HCT116 (cell line): ENCODE results near the gene TARS2. TPM values are rescaled to one million over a fixed set of nuclear protein-coding genes. Genes with fewer than 3 reads are reported as not detected.

Source experiments
- ATAC-seq: fragments of 200-7000 bp; cut with Tn5 transposase; 2 replicates; pipeline ENCODE4 v1.9.1; 2020; ENCODE audit warnings: mild to moderate bottlenecking, moderate library complexity
- BruUV-seq: library from RNA; stranded (reverse); fragments of 400-500 nt; replicated peaks from 2 replicates; lab custom pipeline; 2021; lab: Mats Ljungman, UMichigan
- CTCF ChIA-PET: fragments of 300-600 bp; sonication (Branson Sonifier 250); formaldehyde crosslinking; loops from one replicate; lab custom pipeline; 2021; ENCODE audit warnings: antibody characterized with exemption; lab: Charles Lee
- POLR2A ChIA-PET: fragments of 300-600, 350-600 bp; sonication (Branson Sonifier 250); formaldehyde crosslinking; loops from one replicate; lab custom pipeline; 2021; ENCODE audit warnings: antibody characterized with exemption; lab: Charles Lee
- RAD21 ChIA-PET, 2 experiments: fragments of 300-600 bp; sonication (Branson Sonifier 250); formaldehyde crosslinking; loops; one replicate each; lab custom pipeline; 2023; ENCODE audit warnings: low total read pairs in 2 of 2; ENCODE audit not compliant: uncharacterized antibody in 2 of 2, unreplicated experiment in 2 of 2, low non-redundant PET in 1 of 2; lab: Charles Lee
- DNase-seq: peaks from one replicate; pipeline ENCODE4 v3.0.0-alpha.2; 2010; ENCODE audit warnings: low read depth, low spot score
- H2AFZ ChIP-seq: fragments of 200-600 bp; shearing (Covaris generic), sonication (generic); 2 replicates; pipeline ENCODE4 v1.6.1; 2017; ENCODE audit warnings: low read depth, mixed run types, mixed read lengths, antibody characterized with exemption, low read length; ENCODE audit not compliant: poor library complexity, severe bottlenecking
- H3K27ac ChIP-seq: 2 replicates; pipeline ENCODE4 v1.5.1; 2012; ENCODE audit warnings: low read depth, low read length
- H3K27me3 ChIP-seq: fragments of 200-600 bp; sonication (generic); 2 replicates; pipeline ENCODE4 v1.6.1; 2016; ENCODE audit warnings: mixed run types, low read length, mixed read lengths; ENCODE audit not compliant: insufficient read depth
- H3K36me3 ChIP-seq, 2 experiments: fragments of 200-500 bp in 1 of 2; fragments of 200-600 bp in 1 of 2; sonication (Bioruptor generic) in 1 of 2; sonication (generic) in 1 of 2; 2 replicates each; pipeline versions ENCODE4 v1.5.1 to v1.6.1; 2014 to 2016; ENCODE audit warnings: low read length in 2 of 2, inconsistent platforms in 1 of 2, mixed read lengths in 1 of 2, mixed run types in 1 of 2; ENCODE audit not compliant: insufficient read depth in 2 of 2, control insufficient read depth in 1 of 2
- H3K4me1 ChIP-seq, 2 experiments: fragments of 200-600 bp in 1 of 2; sonication (generic) in 1 of 2; 2 replicates each; pipeline versions ENCODE4 v1.5.1 to v1.6.1; 2012 to 2017; ENCODE audit warnings: low read length in 2 of 2, inconsistent platforms in 1 of 2, mild to moderate bottlenecking in 1 of 2, mixed read lengths in 1 of 2, mixed run types in 1 of 2, moderate library complexity in 1 of 2; ENCODE audit not compliant: insufficient read depth in 2 of 2, control insufficient read depth in 1 of 2
- H3K4me2 ChIP-seq: fragments of 200-600 bp; sonication (generic); 2 replicates; pipeline ENCODE4 v1.6.1; 2017; ENCODE audit warnings: mixed run types, low read length, mixed read lengths
- H3K4me3 ChIP-seq, 2 experiments: fragments of 200-600 bp in 1 of 2; sonication (generic) in 1 of 2; replicated peaks in 1 of 2; 2 replicates each; pipeline ENCODE4 v1.5.1; 2011 to 2016; ENCODE audit warnings: low read length in 2 of 2, control low read depth in 1 of 2, low read depth in 1 of 2, mild to moderate bottlenecking in 1 of 2, mixed read lengths in 1 of 2, mixed run types in 1 of 2
- H3K79me2 ChIP-seq: fragments of 200-600 bp; sonication (generic); 2 replicates; pipeline ENCODE4 v1.6.1; 2017; ENCODE audit warnings: mild to moderate bottlenecking, mixed run types, low read length, moderate library complexity, mixed read lengths; ENCODE audit not compliant: insufficient read depth
- H3K9ac ChIP-seq: fragments of 200-600 bp; sonication (generic); 2 replicates; pipeline ENCODE4 v1.6.1; 2016; ENCODE audit warnings: low read length, mixed read lengths
- H3K9me2 ChIP-seq: fragments of 200-600 bp; sonication (generic), shearing (Covaris generic); 2 replicates; pipeline ENCODE4 v1.6.1; 2017; ENCODE audit warnings: mixed run types, mild to moderate bottlenecking, moderate library complexity; ENCODE audit not compliant: insufficient read depth
- H3K9me3 ChIP-seq, 2 experiments: fragments of 200-500 bp in 1 of 2; fragments of 200-600 bp in 1 of 2; sonication (Bioruptor generic) in 1 of 2; sonication (generic) in 1 of 2; 2 replicates each; pipeline ENCODE4 v1.6.1; 2014 to 2017; ENCODE audit warnings: low read length in 2 of 2, mixed read lengths in 2 of 2, inconsistent platforms in 1 of 2, low read depth in 1 of 2, mild to moderate bottlenecking in 1 of 2, mixed run types in 1 of 2, moderate library complexity in 1 of 2; ENCODE audit not compliant: control insufficient read depth in 1 of 2, insufficient read depth in 1 of 2
- H4K20me1 ChIP-seq: fragments of 200-600 bp; sonication (generic), shearing (Covaris generic); 2 replicates; pipeline ENCODE4 v1.6.1; 2017; ENCODE audit warnings: mixed run types, mild to moderate bottlenecking, moderate library complexity; ENCODE audit not compliant: insufficient read depth
- ATF3 ChIP-seq: IDR thresholded peaks from 2 replicates; pipeline ENCODE4 v1.6.1; 2012
- CEBPB ChIP-seq: IDR thresholded peaks from 2 replicates; pipeline ENCODE4 v1.6.1; 2012; ENCODE audit warnings: low read depth
- CTCF ChIP-seq, 3 experiments: fragments of 200-600 bp in 1 of 3; sonication (generic) in 1 of 3; IDR thresholded peaks in 2 of 3; conservative IDR thresholded peaks in 1 of 3; 2 replicates each; pipeline ENCODE4 v1.5.1; 2012 to 2017; ENCODE audit warnings: low read depth in 2 of 3, low read length in 2 of 3, antibody characterized with exemption in 1 of 3, borderline replicate concordance in 1 of 3, control low read depth in 1 of 3, mild to moderate bottlenecking in 1 of 3, mixed read lengths in 1 of 3, mixed run types in 1 of 3, moderate library complexity in 1 of 3; ENCODE audit not compliant: insufficient read depth in 1 of 3
- EGR1 ChIP-seq: IDR thresholded peaks from 2 replicates; pipeline ENCODE4 v1.6.1; 2012; ENCODE audit warnings: low read depth
- EZH2phosphoT487 ChIP-seq: fragments of 200-600 bp; IDR thresholded peaks from 2 replicates; pipeline ENCODE4 v1.6.1; 2018; ENCODE audit warnings: antibody characterized with exemption, borderline replicate concordance
- POLR2A ChIP-seq: IDR thresholded peaks from 2 replicates; pipeline ENCODE4 v1.7.0; 2011; ENCODE audit warnings: borderline replicate concordance; ENCODE audit not compliant: insufficient read depth, insufficient read length; ENCODE audit errors: extremely low read depth
- RAD21 ChIP-seq: IDR thresholded peaks from 2 replicates; pipeline ENCODE4 v1.6.1; 2012; ENCODE audit warnings: low read depth, mild to moderate bottlenecking
- REST ChIP-seq: IDR thresholded peaks from 2 replicates; pipeline ENCODE4 v1.6.1; 2012; ENCODE audit warnings: low read depth
- SIN3A ChIP-seq: IDR thresholded peaks from 2 replicates; pipeline ENCODE4 v1.6.1; 2012; ENCODE audit warnings: low read depth
- SP1 ChIP-seq: IDR thresholded peaks from 2 replicates; pipeline ENCODE4 v1.6.1; 2012; ENCODE audit warnings: low read depth
- SRF ChIP-seq: IDR thresholded peaks from 2 replicates; pipeline ENCODE4 v1.6.1; 2012; ENCODE audit warnings: low read depth
- TCF7L2 ChIP-seq: IDR thresholded peaks from 2 replicates; pipeline ENCODE4 v1.7.0; 2011; ENCODE audit warnings: borderline replicate concordance, inconsistent platforms; ENCODE audit not compliant: insufficient read depth, insufficient read length; ENCODE audit errors: extremely low read depth
- ZBTB33 ChIP-seq: IDR thresholded peaks from 2 replicates; pipeline ENCODE4 v1.6.1; 2011; ENCODE audit warnings: mild to moderate bottlenecking, low read length, moderate library complexity; ENCODE audit not compliant: insufficient replicate concordance; ENCODE audit errors: extremely low read depth
- ZFX ChIP-seq: fragments of 450-650 bp; IDR thresholded peaks from 2 replicates; pipeline ENCODE4 v1.6.1; 2017
- ZNF274 ChIP-seq: fragments of 200-500 bp; sonication (Bioruptor generic); IDR thresholded peaks from 2 replicates; pipeline ENCODE4 v1.6.1; 2014; ENCODE audit warnings: mild to moderate bottlenecking, low read depth, low read length, inconsistent platforms
- intact Hi-C: fragments of 100-400 bp; cut with micrococcal nuclease; formaldehyde crosslinking; loops from 2 replicates; pipeline ENCODE4 v1.10.0; 2022
- total RNA-seq: library from RNA; stranded (reverse); gene quantifications from one replicate; pipeline ENCODE4 v1.2.1, GENCODE V29; 2021; ENCODE audit not compliant: unreplicated experiment
- TF ChIP-seq, protein P1 (sequence below): IDR thresholded peaks from 2 replicates; pipeline ENCODE4 v1.6.1; 2012

TARS2 gene
- total RNA-seq, 1 experiment from 2014 or later = 23.2 TPM

- TF ChIP-seq CEBPB (no peak), EZH2phosphoT487 (no peak)
These were observed 28.3 kb downstream of the TARS2 start, which contains the start of gene FALEC (continued) for GRCh38 chr1:150515328-150516049.

GRCh38 chr1:150516050-150516591 is 28.9 kb downstream of the TARS2 start:
- Histone ChIP-seq H3K27me3 (no peaks in the 10 kb centered on the region), H4K20me1 (no peaks in the 10 kb centered on the region), H3K36me3 (no peaks in the 10 kb centered on the region), H3K27ac (peak overlapping the region; percentile 56), H3K4me1 (peaks cover 10 to 23% of the 10 kb centered on the region in 2 experiments), H3K4me3 (peak overlapping the region; percentile 63 to 67), H3K9ac (peak overlapping the region; percentile 64), H2AFZ (no peak overlapping the region), H3K9me2 (no peaks in the 10 kb centered on the region), H3K4me2 (peak overlapping the region; percentile 87), H3K79me2 (no peaks in the 10 kb centered on the region), H3K9me3 (no peaks in the 10 kb centered on the region)
- ChIA-PET CTCF (interaction anchor here (0.6 to 2.3 kb wide), 5 partner anchors 16 to 479 kb away, joined by 3 to 19 read pairs (median 7); no protein-coding TSS in a partner anchor), POLR2A (interaction anchor here (1.1 to 1.8 kb wide), 3 partner anchors 12 to 17 kb away, joined by 4 to 5 read pairs (median 4); no protein-coding TSS in a partner anchor), RAD21 (no interaction called here)
- peak; percentile 22 for ATAC-seq
- BruUV-seq = TSS peak; percentile 43
- no peak for DNase-seq
- intact Hi-C loops = no loop called here
- TF ChIP-seq CTCF (IDR thresholded peaks at IDR 0.05 in 2 of 3, conservative IDR thresholded peaks at IDR 0.05 in 1 of 3; ENCODE audit: borderline replicate concordance in 1 of 3, insufficient read depth in 1 of 3, low read depth in 2 of 3, low read length in 2 of 3) = no peak
- no peak for TF ChIP-seq POLR2A
- no peak; the same call in 1 of the 2 replicates for TF ChIP-seq ZFX
- no peak for TF ChIP-seq ZNF274
- TF ChIP-seq ATF3 = no peak
- no peak for TF ChIP-seq SRF
- no peak for TF ChIP-seq EZH2phosphoT487
- TF ChIP-seq, protein P1, sequence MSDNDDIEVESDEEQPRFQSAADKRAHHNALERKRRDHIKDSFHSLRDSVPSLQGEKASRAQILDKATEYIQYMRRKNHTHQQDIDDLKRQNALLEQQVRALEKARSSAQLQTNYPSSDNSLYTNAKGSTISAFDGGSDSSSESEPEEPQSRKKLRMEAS = no peak
- no peak for TF ChIP-seq RAD21
- no peak for TF ChIP-seq SP1
- TF ChIP-seq ZBTB33 = no peak
- TF ChIP-seq REST = no peak
- TF ChIP-seq EGR1 = no peak
- no peak for TF ChIP-seq TCF7L2
- no peak for TF ChIP-seq SIN3A
